GM18861 (cell line): ENCODE measurements around the gene NPHP1.
"Not testable (repeated sequence)": the region's sequence is repeated elsewhere in the genome, so short reads cannot be mapped to it uniquely, and the experiment has no call there.

Experiments used
- ATAC-seq: cut with Tn5 transposase; IDR thresholded peaks from one replicate; pipeline ENCODE4 v1.9.1; 2021; ENCODE audit not compliant: unreplicated experiment

Gene NPHP1

DNA sequence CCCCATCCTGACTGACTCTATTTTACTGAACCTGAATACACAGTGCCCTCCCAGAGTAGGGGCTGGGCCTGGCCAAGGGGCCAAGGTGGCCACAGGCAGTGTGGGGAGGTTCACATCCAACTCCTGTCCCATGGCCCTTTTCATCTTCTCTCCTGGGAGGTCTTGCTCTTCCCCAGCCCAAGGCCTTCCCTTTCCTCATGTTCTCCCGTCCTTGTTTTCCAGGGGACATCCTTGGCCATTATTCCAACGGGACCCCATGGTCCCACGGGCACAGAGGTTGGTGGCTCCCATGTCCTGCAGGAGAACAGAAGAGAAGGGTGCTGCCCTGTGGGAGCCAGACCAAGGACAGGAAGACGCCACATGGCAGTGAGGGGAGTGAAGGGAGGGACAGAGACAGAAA is 99.6 kb downstream of the NPHP1 start:
- no peak for ATAC-seq

DNA sequence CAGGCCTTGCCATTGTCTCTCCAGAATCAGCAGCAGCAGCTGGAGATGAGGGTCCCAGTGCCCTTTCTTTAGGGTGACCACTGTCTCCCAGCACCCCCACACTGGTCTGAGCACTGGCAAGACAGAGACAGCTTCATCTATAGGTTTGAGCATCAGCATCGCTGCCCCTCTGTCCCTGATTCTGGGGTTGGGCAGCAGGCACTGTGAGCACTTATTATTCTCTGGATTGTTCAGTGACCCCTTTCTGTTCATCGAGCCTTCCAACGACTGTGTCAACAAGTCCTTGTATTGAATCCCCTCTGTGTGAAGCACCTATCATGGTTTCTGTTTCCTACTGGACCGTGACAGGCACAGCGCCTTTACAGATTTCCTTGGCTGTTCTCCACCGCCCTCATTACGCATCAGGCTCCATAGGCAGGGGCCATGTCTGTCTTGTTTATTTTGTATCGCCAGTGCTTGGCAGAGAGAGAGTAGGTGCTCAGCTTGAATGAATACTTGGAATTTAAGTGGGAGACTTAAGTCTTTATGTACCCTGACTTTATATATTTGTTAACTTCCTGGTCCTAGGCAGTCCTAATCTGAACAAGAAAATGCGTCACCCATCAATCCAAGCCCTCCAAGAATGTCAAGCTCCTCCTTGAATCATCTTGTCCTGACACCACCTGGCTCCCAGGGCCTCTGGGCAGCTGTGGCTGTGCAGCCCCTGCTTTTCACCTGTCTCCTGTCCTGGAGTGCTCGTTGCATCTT is 100.6 kb downstream of the NPHP1 start:
- no peak for ATAC-seq

DNA sequence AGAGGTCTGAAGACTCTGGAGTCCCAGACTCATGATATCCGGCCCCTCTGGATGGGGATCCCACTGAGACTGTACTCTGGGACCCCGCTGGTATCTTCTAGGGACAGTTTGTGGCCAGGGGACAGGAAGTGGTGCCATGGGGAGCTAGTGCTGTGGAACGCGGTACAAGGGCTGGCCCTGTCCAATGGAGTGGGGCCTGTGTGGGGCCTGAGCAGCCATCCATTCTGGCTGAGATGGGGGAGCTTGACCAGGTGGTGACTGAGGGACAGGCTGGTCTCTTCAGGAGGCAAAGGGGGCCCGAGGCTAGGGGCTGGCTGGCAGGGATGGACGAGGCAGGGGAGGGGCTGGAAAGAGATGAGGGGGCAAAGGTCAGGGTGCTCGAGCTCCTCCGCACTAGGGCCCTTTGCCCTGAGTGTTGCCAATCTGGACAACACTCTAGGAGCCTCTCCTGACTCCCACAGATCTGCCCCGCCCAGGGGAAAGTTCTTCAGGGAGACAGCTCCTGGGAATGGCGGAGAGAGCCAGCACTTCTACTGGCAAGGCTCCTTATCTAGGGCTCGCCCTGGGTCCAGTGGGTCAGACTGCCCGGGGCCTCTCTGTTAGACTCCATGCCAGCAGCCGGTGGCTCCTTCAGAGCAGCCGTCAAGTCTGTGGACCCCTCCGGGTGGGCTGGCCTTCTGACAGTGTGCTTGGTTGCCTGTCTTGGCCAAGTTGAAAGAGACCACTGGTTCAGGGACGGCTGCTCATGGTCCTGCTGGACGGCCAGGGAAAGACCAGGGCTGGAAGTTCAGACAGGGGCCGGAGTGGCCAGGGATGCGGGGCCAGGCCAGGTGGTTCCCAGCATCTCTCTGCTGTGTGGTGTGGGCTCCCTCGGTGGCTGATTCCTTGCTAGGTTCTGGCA is 101.5 kb downstream of the NPHP1 start:
- no peak for ATAC-seq

DNA sequence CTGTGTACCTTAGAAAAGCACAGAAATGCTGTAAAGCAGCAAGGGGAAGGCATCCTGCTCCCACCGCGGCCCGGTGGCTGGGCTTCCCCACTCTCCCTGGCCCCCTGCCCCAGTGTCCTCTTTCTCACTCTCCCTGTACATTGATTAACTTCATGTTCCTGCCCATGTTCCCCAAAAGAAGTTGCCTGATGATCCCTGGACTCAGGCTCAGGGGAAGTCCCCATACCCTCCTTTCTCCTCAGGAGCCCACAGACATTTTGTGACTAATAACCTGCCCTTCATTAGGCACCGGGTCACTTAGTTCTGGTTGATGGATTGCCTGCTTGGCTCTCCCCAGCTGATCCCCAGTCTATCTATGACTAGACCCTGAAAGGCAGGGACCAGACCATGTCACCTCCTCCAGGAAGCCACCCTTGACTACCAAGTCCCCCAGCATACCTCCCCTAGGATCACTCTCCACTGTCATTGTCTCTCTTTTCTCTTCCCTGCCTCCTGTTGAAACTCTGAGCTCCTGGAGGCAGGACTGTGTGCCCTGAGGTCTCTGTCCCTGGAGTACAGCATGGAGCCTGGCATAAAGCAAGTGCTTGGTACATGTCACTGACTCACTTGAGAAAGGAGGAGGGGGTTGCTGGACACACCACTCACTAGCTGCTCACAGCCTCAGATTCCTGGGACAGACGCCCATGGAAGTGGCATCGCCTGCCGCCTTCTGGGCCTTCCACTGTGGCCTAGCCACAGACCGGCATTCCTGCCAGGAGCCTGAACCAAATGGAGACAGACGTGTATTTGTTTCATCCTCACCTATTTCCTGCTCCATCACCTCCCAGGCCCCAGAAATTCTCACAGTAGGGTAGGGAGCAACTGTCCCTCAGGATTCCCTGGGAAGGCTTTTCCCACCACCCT is 102.7 kb downstream of the NPHP1 start:
- ATAC-seq: no peak

DNA sequence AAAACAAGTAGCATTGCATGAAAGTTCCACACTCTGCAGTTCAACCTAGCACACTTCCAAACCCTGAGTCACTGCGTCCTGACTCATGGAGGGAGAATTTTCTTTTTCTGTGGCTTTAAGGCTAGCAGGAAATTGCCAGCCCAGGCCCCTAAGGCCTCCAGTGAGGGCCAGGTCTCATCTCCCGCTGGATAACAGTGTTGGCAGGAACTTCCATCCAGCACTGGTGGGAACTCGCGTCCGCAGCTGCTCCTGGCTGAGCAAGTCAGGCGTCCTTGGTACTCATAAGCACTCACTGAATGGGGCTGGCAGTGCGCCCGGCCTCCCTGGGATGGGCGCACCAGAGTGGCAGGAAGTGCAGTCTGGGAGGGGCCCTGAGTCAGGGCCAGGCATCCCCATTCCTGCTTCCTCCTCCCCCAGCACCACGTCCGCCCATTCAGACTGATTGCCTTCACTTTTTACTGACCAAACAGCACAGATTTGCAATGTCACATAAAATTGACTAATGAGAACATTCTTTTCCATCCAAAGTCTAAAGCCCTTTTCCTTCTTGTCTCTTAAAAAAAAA is 103.5 kb downstream of the NPHP1 start:
- no peak for ATAC-seq

DNA sequence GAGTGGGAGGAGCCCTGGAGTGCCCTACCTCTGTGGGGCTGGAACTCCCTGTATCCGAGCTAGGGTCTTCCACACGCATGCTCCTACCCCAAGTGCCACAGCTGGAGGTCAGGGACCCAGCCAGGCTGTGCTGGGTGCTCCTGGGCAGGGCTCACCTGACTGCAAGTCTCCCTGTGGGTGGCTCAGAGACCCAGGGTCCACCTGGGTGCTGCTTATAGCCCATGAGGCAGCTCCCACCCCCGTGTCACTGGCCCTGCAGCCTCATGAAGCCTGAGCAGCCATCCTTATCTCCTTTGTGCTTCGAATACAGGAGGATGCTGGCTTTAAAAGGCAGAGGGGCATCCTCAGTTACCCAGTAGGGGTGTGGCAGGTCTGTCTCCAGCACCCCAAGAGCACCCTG is 103.9 kb downstream of the NPHP1 start:
- not testable (repeated sequence) for ATAC-seq

DNA sequence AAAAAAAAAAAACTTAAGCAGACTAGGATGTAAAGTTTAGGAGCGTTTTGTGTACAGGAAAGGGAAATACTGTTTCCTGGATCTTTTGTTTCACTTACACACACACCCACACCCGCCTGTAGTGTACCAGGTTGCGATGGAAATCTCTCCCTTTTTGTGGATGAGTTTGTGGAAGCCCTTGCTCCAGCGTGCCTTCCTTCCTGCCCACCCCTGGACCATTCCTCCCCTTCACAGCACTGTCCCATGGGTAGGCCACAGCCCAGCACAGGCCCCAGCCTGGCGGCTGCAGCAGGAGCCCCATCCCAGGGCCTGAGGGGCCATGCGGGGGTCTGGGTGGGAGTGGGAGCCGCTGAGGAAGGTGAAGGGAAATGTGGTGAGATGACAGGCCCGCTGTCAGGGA is 104.3 kb downstream of the NPHP1 start:
- ATAC-seq: no peak

DNA sequence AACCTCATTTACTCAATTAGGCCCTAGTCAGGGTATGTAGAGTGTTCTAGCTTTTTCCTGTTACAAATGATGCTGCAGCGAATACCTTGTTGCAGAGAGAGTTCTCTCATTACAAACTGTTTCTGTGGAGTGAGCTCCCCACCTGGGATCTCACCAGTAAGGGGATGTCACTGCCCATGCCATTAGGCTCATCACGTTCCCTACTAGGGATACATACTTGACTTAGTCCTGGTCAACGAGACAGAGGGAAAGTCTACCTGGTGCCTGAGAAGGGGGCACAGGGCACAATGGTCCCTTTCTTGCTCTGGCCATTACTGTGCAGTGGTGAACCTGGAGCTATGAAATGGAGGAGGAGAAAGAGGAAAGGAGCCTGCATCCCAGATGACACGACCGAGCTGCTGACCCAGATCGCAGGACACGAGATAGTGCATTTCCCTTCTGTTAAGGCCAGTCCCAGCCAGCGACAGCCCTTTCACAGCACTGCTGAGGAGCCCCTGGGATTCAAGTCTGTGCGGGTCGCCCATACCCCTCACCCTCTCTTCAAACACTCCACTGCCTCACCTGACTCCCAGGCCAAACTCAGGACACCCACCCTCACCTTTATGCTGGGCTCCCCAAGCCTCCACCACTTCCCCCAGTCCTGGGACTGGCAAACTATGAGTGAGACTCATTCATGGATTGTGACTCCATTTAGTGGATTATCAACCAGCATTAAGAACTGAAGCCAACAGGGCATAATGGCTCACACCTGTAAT is 105.2 kb downstream of the NPHP1 start:
- ATAC-seq: no peak

DNA sequence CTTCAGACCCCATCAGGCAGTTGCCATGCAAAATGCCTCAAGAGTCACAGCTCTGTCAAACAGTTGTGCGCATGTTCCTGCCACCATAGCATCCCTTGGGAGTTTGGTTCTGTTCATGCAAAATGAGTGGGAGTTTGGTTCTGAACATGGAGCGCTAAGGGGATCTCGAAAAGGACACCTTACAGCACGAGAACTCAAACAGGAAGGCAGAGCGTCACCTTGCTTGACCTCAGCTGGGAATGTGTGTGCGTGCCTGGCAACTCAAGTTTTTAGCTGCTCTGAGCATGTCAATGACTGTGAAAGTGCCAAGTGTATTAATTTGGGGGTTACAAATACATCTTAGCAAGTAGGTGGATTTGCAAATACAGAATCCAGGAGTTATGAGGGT is 105.8 kb downstream of the NPHP1 start:
- no peak for ATAC-seq

DNA sequence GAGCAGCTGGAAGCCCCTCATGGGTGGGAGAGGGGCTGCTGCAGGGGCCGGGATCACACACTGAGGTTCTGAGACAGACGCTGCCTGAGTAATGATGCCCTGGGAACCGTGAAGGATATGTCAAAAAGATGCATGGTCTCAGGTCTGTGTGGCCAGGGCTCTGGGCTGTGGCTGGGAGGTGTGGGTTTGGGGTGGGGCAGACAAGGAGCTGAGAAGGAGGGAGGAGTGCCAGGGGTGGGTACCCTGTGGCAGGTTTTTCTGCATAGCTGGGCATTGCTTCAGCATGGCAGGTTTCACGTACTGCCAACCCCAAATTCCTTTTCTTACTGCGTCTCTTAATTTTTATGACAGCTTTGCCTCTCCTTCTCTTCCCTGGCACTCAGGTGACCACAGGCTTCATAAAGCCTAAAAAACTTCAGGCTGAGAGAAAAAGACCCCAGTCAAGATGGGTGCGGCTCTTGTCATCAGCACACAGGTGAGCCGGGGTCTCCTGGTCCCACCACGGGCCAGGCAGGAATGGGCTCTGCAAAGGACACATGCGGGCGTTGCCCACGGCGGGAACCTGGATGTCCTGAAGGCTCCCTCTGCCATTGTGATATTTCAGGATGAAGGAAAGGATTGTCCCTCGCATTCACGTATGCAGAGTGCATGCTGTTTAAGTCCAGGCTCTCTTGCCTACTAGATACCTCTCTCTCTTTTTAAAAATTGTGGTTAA is 107.2 kb downstream of the NPHP1 start:
- no peak for ATAC-seq

DNA sequence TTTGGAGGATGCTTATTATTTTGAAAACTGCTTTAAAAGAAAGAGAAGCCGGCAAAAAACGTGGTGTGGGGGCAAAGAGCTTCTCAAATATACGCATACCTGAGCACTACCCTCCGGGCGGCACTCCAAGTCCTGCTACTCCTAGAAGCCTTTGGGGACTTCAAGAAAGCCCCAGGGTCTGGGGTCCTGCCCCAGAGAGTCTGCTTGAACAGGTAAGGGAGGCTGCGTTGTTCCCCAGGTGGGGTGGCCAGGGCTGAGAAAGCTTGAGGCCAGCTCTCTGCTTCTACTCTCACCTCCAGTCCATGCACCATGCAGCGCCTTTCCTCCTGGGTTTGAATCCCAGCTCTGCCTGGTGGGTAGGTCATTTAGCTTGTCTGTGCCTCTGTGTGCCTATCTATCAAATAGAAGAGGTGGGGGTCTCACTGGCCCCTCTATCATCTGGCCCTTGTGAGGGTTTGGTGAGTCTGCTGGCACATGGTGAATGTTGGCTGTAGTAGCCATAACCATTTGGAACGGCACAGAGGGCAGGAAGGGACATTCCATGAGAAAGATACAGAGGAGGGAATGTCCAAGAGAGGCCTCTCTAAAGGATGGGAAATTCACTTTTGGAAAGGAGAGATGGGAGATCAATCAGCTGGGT is 108.7 kb downstream of the NPHP1 start:
- no peak for ATAC-seq

DNA sequence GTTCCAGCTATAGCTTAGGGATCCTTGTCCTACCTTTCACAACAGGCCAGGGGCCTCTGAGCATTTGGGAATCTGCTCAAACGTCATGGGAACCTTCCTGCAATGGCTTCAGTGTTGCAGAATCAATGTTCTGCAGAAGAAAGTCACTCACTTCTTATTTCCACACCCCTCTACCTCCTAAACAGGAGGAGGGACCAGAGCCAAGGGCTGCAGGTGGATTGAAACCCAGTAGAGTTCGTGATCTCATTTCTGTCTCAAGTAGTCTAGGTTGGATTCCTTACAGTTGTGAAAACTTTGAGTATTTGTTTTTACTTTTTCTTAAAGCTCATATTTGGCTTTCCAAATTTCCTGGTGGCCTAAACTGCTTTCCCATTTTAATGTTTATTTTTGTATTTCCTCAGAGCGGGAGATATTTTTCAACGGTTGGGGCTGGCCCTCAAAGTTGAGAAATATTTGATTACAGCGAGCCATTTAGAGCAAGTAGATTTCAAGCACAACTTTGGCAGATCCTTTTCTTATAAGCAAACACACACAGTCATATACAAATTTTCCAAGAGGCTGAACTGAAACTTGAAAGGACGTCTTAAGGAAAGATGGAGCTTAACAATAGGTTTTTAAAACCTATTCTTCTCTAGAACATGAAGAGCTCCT is 109.8 kb downstream of the NPHP1 start:
- ATAC-seq: not testable (repeated sequence)

DNA sequence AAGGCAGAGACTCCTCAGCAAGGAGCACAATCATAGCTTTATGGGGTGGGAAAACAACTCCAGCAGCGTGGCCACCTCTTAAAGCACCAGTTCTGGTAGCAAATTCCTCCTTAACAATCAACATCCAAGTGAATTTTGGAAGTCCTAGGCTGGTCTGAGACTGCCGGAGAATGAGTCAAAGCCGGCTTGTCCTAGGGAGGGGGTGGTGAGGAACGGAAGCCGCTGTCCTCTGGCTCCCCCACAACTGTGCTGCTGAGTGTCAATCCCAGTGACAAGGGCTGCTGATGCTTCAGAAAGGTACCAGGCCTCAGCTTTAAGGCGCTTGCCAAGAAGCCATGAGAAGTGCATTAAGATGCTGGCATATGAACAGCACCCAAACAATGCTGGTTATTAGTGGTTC is 110.9 kb downstream of the NPHP1 start:
- not testable (repeated sequence) for ATAC-seq

DNA sequence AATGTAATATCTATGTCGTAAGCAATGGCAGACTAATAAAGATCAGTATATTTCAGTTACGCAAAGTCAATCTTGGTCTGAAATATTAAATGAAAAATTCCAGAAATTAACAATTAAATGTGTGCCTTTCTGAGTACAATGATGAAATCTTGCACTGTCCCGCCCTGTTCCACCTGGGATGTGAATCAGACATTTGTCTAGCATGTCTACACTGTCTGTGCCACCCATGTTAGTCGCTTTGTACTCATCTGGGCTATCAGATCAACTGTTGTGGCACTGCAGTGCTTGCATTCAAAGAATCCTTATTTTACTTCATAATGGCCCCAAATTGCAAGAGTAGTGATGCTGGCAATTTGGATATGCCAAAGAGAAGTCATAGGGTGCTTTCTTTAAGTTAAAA is 114.6 kb downstream of the NPHP1 start:
- ATAC-seq: not testable (repeated sequence)

DNA sequence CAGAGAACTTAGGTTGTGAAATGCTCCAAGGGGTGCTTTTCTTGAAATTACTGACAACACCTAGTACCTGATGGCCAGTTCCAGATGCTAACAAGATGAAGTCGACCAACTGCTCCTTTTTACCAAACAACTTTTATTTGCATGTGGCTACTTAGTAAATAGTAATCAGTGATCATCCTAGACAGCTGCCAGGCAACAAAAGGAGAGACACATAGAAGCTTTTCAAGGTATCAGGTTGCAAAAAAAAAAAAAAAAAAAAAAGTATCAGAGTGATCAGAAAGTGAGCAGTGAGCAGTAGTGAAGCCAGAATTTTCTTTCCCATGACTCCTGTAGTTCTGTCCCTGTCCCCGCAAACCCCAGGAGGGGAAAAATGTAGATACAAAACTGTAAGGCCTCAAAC is 121.1 kb downstream of the NPHP1 start:
- ATAC-seq: not testable (repeated sequence)

DNA sequence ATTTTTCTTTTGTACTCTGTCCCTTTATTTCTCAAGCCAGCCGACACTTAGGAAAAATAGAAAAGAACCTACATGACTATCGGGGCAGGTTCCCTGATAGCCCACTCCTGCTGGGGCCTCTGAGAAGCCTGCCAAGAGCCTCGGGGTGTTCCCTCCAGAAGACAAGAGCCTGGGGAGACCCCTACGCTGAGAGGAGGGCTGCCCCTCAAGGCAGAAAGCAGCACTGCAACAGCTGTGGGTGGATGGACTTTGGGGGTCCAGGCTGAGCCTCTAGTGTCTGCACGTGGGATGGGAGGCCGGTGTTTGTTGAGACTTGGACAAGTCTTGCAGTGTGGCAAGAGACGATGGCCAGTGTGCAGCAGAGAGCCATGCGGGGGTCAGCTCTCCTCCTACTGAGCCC is 121.7 kb downstream of the NPHP1 start:
- not testable (repeated sequence) for ATAC-seq

DNA sequence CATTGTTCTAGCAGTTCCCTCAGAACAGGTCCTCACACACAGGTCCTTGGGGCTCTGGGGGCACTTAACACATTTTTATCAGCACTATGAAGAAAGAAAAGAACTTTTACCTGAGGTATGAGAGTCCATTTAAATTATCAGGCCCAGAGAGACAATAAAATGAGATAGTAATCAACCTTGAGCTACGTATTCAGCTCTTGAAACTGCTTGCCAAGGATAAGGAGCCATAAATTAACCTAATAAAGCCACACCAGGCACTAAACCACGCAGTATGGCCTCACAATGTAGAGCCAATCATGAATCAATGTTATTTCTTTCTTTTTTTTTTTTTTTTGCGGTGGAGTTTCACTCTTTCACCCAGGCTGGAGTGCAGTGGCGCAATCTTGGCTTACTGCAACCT is 126.7 kb downstream of the NPHP1 start:
- not testable (repeated sequence) for ATAC-seq

DNA sequence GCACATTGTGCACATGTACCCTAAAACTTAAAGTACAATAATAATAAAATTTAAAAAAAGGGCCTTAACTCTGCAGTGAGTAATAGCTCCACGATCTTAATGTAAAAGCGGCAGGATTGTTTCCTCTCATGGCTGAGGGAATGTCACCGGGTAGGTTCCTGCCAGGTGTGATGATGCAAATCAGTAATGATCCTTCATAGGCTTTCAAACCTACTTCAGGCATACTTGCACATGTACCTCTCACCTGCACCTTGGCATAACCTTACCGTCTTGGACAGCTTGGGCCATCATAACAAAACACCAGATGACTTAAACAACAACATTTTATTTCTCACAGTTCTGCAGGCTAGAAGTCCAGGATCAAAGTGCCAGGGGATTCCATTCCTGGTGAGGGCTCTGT is 128.9 kb downstream of the NPHP1 start:
- not testable (repeated sequence) for ATAC-seq
